Measurements from ENCODE around the gene EIF2S2. TPM values are rescaled to one million over a fixed set of nuclear protein-coding genes. Genes with fewer than 3 reads are reported as not detected.

The EIF2S2 gene, protein sequence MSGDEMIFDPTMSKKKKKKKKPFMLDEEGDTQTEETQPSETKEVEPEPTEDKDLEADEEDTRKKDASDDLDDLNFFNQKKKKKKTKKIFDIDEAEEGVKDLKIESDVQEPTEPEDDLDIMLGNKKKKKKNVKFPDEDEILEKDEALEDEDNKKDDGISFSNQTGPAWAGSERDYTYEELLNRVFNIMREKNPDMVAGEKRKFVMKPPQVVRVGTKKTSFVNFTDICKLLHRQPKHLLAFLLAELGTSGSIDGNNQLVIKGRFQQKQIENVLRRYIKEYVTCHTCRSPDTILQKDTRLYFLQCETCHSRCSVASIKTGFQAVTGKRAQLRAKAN
- total RNA-seq (2022; extraction: Qiagen RNA extraction; ENCODE audit: low read depth) = 96.0 to 129 TPM (median 104 TPM) in 5 replicates

DNA sequence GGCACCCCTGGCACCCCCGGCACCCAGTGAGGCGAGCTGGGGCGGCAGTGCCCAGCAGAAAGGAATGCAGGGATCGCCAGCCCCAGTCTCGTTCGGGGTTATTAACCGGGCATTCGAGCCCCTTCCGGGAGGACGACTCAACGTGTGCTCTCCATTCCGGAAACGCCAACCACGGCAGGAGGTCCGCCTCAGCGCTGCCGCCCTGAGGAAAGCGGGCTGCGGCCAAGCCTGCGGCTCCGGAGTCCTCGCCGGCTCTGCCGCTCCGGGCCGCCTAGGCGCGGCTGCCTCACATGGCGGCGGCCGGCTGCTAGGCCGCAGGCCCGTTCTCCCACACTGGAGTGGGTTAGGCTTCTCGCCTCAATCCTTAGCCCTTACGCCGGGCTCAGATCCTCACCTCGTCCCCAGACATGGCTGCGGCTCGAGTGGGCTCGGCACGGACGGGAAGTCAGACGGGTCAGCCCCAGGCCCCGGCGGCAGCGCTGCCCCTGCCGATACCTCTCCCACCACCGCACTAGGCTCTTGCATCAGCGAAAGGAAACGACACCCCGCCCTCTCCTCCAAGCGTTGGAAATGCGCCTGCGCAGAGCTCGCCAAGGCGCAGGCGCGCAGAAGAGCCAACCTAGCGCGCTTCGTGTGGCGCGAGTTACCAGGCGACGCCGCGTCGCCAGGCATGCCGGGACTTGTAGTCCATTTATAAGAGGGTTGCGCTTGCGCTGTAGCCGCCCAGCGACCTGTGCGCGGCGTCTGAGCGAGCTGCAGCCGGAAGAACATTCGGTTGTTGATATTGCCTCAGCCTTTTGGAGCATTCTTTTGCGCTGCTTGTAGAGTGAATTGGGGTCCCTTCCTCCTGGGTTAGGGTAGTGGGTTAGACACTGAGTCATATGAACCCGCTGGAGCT, at the start of gene EIF2S2:
Gene EIF2S2 (minus strand): TSS at position 542 of the 898 bp plus-strand sequence. CDS start 133 bp downstream, at position 409.

Other genes with a start within 250 kb of the EIF2S2 start
- gene RALY, start 118.3 kb downstream of the EIF2S2 start, total RNA-seq (2022; extraction: Qiagen RNA extraction; ENCODE audit: low read depth) = 121 to 158 TPM (median 157 TPM) in 5 replicates
- gene ASIP, start 129.2 kb upstream of the EIF2S2 start, total RNA-seq (2022; extraction: Qiagen RNA extraction; ENCODE audit: low read depth) = not detected in 5 replicates
- 300 to 337 TPM (median 324 TPM) in 5 replicates for gene AHCY, start 191.1 kb upstream of the EIF2S2 start, total RNA-seq (2022; extraction: Qiagen RNA extraction; ENCODE audit: low read depth)

Measured in A549 treated with RU486 at 1 μM for 4 hours (cell line).